ENCODE measurements around the gene RPS5. TPM values are rescaled to one million over a fixed set of nuclear protein-coding genes. Genes with fewer than 3 reads are reported as not detected.
"Not testable (repeated sequence)": the region's sequence is repeated elsewhere in the genome, so short reads cannot be mapped to it uniquely, and the experiment has no call there.

The RPS5 gene
- total RNA-seq, 1 donor, result 1,183 TPM

- DNase-seq (ENCODE audit: low read depth), result no peak
- no peak for TF ChIP-seq CTCF (IDR thresholded peaks at IDR 0.05; ENCODE audit: insufficient read depth, low read depth, low read length)
- H3K4me3 ChIP-seq (ENCODE audit: low read depth, low read length), result no peak overlapping the region
Measured at GRCh38 chr19:58368561-58369360, 18.3 kb upstream of the RPS5 start.

- TF ChIP-seq CTCF (IDR thresholded peaks at IDR 0.05; ENCODE audit: insufficient read depth, low read depth, low read length), result peak; percentile 15
- no peak overlapping the region for H3K4me3 ChIP-seq (ENCODE audit: low read depth, low read length)
- no peak for DNase-seq (ENCODE audit: low read depth)
Measured at GRCh38 chr19:58372311-58373133, 14.5 kb upstream of the RPS5 start.

- no peak overlapping the region for H3K4me3 ChIP-seq (ENCODE audit: low read depth, low read length)
- DNase-seq (ENCODE audit: low read depth), result peak; percentile 16
- no peak for TF ChIP-seq CTCF (IDR thresholded peaks at IDR 0.05; ENCODE audit: insufficient read depth, low read depth, low read length)
Measured at GRCh38 chr19:58374200-58374599, 12.9 kb upstream of the RPS5 start.

- not testable (repeated sequence) for H3K4me3 ChIP-seq (ENCODE audit: low read depth, low read length); DNase-seq (ENCODE audit: low read depth)
Measured at GRCh38 chr19:58376724-58377123, 10.3 kb upstream of the RPS5 start.

- no peak for TF ChIP-seq CTCF (IDR thresholded peaks at IDR 0.05; ENCODE audit: insufficient read depth, low read depth, low read length)
- H3K4me3 ChIP-seq (ENCODE audit: low read depth, low read length), result no peak overlapping the region
- no peak for DNase-seq (ENCODE audit: low read depth)
Measured at GRCh38 chr19:58379246-58379645, 7.8 kb upstream of the RPS5 start.

- TF ChIP-seq CTCF (IDR thresholded peaks at IDR 0.05; ENCODE audit: insufficient read depth, low read depth, low read length), result no peak
- H3K4me3 ChIP-seq (ENCODE audit: low read depth, low read length), result peak overlapping the region; percentile 84
- no peak for DNase-seq (ENCODE audit: low read depth)
Measured at GRCh38 chr19:58380037-58380661, 6.9 kb upstream of the RPS5 start.

Data from fibroblast of villous mesenchyme (primary cell).